ENCODE results near the gene PLS3.
"Not testable (repeated sequence)": the region's sequence is repeated elsewhere in the genome, so short reads cannot be mapped to it uniquely, and the experiment has no call there.

Gene PLS3

DNA sequence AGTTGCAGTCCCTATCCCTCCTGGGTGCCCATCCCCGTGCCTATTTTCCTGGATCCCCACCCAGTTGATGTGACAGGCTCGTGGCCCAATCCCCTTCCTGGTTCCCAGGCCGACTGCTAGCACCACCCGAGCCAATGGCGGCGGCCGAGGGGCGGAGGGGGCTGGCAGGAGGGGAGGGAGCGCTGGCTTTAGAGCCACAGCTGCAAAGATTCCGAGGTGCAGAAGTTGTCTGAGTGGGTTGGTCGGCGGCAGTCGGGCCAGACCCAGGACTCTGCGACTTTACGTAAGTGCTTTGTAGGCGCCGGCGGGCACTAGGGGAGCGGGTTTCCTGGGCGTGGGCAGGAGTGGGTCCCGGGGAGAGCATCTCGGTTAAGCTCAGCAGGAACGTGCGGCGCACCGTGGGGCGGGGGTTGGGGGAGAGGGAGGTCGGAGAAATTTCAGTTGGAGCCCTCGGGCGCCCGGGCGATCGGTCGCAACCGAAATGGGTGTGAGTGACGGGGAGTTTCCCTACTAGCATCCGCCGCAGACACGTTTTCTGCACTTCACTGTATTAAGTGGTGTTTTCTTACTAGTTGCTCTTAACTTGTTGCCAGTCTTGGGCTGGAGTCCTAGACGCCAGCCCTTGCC is at the start of gene PLS3:
TSS of gene PLS3 (plus strand) at position 197 of the 627 bp plus-strand sequence. CDS start 49,077 bp downstream, outside the sequence.
- DNase-seq (ENCODE audit: low read depth) = no peak

DNA sequence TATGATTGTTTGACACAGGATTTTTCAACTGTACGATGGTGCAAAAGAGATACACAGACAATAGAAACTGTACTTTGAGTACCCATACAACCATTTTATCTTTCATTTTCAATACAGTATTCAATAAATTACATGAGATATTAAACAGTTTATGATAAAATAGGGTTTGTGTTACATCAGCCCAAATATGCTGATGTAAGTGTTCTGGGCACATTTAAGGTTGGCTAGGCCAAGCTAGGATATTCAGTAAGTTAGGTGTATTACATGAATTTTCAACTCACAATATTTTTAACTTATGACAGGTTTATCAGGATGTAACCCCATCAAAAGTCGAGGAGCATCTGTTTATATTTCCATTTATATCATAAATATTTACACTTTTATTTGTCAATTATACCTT is 42.9 kb upstream of the PLS3 start:
- no peak for DNase-seq (ENCODE audit: low read depth)

DNA sequence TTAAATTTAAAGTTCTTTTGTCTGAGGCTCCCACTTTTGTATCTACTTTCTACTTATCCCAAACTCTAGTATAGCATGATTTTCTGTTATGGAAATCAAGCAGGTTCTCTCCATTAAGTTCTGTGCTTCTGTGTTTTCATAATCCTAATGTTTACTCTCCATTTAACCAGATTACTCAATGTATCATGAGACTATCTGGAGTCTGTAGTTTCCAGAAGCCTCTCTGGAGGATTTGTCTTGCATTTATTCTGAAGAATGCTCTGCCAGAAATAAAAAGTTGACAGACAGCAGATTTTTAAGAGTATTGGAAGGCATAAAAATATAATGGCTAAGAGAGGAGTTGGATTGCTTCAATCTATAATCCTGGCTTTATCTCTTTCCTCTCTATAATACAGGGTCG is 39.2 kb upstream of the PLS3 start:
- DNase-seq (ENCODE audit: low read depth) = no peak

DNA sequence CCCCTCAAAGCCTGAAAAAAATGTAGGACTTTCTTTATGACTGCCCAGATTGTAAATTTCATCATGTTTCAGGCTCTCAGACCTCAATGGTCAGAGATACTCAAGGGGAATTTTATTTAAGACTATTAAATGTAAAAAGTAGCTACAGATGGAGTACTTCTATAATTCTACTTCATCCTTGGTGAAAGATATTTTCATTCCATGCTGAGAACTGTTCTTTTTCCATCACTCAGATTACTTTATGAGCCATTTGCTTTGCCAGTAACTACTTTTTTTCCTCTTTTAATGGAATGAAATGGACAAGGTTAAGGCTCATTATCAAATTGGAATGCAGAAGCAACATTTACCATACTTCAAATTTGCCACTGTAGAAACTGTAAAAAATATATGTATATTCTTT is 38.0 kb upstream of the PLS3 start:
- DNase-seq (ENCODE audit: low read depth) = no peak

- no peak for DNase-seq (ENCODE audit: low read depth)
These were observed 35.5 kb upstream of the PLS3 start for GRCh38 chrX:115525486-115525885.

DNA sequence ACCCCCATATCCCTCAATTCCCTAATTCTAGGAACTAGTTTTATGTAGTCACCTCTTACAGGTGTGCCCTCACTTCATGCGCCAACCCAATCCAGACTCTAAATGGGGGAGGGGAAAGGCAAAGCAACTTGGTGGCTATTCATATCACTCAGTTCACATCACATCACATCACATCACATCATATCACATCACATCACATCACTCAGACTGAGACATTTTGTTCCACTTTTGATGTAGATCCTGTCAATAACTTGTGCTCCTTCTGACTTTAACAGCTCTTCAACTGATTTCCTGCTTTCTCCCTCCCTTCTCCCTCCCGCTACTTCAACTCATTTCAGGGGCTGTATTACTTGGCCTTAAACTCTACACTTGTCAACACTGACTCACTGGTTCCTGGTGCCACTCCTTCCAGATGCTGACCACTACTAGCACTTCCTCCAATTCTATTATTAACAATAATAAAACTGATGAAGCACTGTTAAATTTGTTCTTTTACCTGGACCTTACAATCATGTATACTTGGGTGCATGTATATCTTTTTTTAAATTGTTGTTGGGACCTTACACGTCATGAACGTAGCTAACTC is 29.1 kb upstream of the PLS3 start:
- DNase-seq (ENCODE audit: low read depth) = no peak

DNA sequence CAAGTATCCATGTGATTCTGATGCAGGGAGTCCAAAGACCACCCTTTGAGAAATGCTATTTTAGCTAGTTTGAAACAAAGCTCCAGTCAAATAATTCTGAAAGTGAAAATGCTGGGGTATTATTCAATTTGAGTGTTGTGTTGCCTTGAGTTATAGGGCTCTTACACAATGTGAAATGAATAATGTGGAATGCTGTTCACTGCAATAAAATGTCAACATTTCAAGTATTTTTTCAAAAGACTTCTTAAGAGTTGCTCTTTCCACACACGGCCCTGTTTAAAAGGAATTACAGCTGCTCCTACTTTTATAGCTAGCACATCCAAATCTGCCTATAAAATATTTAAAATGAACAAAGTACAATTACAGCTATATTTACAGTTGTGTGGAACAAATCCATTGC is 27.5 kb upstream of the PLS3 start:
- DNase-seq (ENCODE audit: low read depth) = no peak

DNA sequence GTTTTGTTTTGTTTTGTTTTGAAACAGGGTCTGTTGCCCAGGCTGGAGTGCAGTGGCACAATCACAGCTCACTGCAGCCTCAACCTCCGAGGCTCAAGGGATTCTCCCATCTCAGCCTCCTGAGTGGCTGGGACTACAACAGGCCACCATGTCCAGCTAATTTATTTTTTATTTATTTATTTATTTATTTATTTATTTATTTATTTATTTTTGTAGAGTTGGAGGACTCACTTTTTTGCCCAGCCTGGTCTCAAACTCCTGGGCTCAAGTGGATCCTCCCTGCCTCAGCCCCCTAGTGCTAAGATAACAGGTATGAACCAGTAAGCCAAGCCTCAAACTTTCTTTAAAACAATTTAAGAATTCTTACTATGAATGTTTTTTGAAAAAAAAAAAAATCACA is 26.6 kb upstream of the PLS3 start:
- DNase-seq (ENCODE audit: low read depth) = no peak

GRCh38 chrX:115535421-115535820 is 25.6 kb upstream of the PLS3 start:
- DNase-seq (ENCODE audit: low read depth) = no peak

- no peak for DNase-seq (ENCODE audit: low read depth)
These were observed 25.1 kb upstream of the PLS3 start for GRCh38 chrX:115535844-115536243.

DNA sequence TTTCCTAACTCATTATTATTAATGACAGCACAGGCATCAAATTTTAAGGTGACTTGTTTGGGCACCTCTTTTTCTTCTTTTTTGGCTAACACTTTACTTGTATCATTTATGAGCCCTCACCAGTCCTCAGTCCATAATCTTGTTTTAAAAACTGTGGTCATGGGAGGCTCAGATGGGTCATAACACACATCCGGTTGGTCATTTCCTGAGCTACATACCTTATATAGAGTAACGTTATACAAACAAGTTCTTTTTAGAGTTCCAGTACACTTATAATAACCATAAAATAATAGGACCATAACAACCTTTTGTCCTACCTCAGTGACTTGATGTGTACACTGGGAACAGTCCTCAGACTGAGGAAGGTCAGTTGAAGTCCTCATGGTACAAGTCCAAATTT is 21.1 kb upstream of the PLS3 start:
- no peak for DNase-seq (ENCODE audit: low read depth)

DNA sequence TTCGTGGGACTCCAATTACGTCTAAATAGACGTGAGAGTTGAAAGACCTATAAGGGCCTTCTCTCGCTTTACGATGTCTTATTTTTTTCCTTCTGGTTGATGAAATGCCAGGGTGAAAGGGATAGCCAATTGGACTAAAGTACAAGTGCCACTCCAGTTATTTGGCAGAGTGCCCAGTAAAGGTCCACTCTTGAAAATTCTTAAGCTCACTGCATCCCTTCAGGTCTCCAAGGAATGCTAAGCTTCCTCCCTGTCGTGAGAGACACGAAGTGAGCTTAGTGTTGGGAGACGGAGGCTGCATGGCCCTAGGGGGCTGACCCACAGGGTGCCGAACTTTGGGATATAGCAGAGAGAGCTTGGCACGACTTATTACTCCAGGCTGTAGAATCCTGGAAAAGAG is 19.9 kb upstream of the PLS3 start:
- DNase-seq (ENCODE audit: low read depth) = not testable (repeated sequence)

DNA sequence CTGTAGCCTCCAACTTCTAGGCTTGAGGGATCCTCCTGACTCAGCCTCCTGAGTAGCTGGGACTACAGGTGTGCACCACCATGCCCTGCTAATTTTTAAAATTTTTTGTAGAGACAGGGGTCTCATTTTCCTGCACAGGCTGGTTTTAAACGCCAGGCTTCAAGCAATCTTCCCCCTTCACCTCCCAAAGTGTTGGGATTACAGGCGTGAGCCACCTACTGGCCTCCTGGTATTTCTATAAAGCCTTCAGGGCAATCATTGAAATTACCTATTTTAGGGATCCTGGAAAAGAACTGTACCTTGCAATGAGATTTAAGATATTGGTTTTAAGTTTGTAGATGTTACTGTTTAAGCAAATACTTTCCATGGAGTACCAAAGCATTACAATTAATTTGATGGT is 13.5 kb upstream of the PLS3 start:
- DNase-seq (ENCODE audit: low read depth) = no peak

- no peak for DNase-seq (ENCODE audit: low read depth)
These were observed 12.0 kb upstream of the PLS3 start for GRCh38 chrX:115549008-115549407.

- no peak for DNase-seq (ENCODE audit: low read depth)
These were observed 7.8 kb upstream of the PLS3 start for GRCh38 chrX:115553171-115553570.

- DNase-seq (ENCODE audit: low read depth) = no peak
These were observed 1.3 kb upstream of the PLS3 start for GRCh38 chrX:115559672-115560071.

DNA sequence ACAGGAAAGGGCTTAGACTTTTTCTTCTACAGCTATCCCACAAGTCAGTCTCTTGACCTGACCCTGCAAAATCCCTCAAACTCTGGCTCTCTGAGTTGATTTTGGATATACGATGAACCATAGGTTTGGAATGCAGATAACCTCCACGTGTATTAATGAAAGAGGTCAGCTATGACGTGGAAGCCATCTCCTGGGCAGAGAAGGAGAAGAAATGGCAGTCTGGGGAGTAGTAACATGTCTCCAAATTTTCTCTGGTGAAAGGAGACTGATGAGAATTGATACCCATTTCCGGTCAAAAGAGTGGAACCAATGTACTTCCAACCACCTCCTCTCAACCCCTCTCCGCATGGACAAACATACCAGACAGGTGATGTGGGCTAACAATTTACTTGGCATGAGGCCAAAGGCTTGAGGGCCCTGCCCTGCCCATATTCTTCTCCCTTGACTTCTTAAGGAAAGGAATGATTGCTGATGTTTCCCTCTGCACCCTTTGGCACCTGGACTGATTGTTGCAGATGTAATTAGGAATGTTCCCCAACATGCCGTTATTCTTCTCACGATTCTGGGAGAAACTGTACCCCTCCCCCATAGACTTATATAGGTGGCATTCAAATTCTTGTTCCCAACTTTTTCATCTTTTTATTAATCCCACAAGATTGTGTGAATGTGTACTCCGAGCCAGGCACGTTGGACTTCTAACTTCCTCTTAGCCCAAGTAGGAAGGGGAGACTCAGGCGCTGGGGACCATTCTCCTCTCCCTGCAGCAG is 580 bp upstream of the PLS3 start:
- DNase-seq (ENCODE audit: low read depth) = no peak

GRCh38 chrX:115561605-115562479 is 868 bp downstream of the PLS3 start:
- no peak for DNase-seq (ENCODE audit: low read depth)

DNA sequence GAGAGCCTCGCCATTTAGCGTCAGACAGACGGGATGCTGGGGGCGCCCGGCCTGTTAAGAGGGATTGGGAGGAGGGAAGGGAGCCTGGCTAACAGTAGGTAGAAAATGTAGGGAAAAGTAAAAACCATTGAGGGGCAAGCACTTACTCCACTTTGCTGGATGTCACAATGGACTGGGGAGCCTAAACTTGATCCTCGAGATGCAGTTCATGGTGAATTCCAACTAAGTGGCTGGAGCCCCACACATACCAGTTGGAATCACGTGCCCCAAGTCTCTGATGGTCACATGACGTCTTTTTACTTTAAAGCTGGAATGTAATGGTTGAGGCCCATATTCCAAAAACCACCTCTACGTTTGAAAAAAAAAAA is 1.5 kb downstream of the PLS3 start:
- no peak for DNase-seq (ENCODE audit: low read depth)

- no peak for DNase-seq (ENCODE audit: low read depth)
These were observed 2.7 kb downstream of the PLS3 start for GRCh38 chrX:115563633-115564162.

DNA sequence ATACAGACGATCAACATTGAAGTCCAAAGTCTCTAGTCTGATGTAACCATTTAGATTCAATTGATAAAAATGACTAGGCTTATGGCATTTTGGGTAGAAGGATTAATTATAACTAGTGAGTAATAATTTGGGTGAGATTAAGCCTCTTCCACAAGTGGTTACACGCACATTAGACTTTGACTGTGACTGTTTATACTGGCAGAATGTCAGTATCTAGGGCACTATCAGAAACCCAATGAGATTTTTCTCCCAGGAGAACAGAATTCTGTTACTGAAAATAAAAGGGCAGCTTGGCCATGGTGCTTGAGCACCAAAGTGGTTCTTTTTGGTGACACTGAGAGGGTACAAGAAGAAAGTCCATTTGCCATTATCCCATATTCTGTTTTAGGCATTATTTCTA is 3.3 kb downstream of the PLS3 start:
- DNase-seq (ENCODE audit: low read depth) = no peak

DNA sequence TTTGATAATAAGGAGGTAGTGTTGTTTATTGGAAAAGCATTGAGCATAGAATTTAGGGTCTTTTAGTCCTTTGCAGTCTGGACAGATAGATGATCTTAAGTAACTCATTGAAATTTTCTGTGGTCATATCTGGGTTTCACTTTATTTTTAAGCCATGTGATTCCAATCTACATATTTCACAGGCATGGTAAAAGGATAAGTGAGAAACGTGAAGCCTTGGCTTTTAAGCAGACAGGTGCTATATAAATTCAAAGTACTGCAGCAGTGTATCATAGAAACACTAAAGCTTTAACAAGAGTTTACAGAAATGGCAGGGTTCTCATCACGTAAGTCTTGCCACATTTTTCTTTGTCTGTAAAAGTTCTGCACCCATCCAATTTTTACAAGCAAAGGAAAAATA is 4.9 kb downstream of the PLS3 start:
- DNase-seq (ENCODE audit: low read depth) = no peak

Data from activated T-helper 9 cell treated with anti-CD3 and anti-CD28 coated beads, Interleukin-2, amount 50 U/mL, for 16 hours (primary cell).